Endothelial cell of umbilical vein (primary cell): Measurements from ENCODE around the gene COL5A1.

Experiments used
- CTCF ChIP-seq, 2 donors: IDR thresholded peaks; 1 replicate in 1 of 2; 2 replicates in 1 of 2; pipeline ENCODE4 v1.5.1; 2011; ENCODE audit warnings: low read length in 2 of 2, mild to moderate bottlenecking in 2 of 2, moderate library complexity in 2 of 2, control low read depth in 1 of 2, inconsistent platforms in 1 of 2, low read depth in 1 of 2; ENCODE audit not compliant: insufficient read depth in 1 of 2; ENCODE audit errors: extremely low read depth in 1 of 2
- EZH2 ChIP-seq: IDR thresholded peaks from 2 replicates; pipeline ENCODE4 v1.6.1; 2012; ENCODE audit warnings: borderline replicate concordance, low read depth, mild to moderate bottlenecking, moderate library complexity, low read length, inconsistent platforms; ENCODE audit not compliant: severe bottlenecking
- FOS ChIP-seq: IDR thresholded peaks from 2 replicates; pipeline ENCODE4 v1.6.1; 2011; ENCODE audit warnings: mild to moderate bottlenecking, low read length, moderate library complexity, borderline replicate concordance; ENCODE audit not compliant: insufficient read depth
- JUN ChIP-seq: IDR thresholded peaks from 2 replicates; pipeline ENCODE4 v1.6.1; 2011; ENCODE audit warnings: borderline replicate concordance, low read depth; ENCODE audit not compliant: insufficient read length, insufficient read depth
- MAX ChIP-seq: IDR thresholded peaks from 2 replicates; pipeline ENCODE4 v1.6.1; 2011; ENCODE audit not compliant: insufficient read depth, insufficient read length
- POLR2A ChIP-seq: IDR thresholded peaks from 2 replicates; pipeline ENCODE4 v1.6.1; 2012; ENCODE audit warnings: low read depth, mild to moderate bottlenecking, control low read depth, low read length
- POLR2AphosphoS5 ChIP-seq: IDR thresholded peaks from 2 replicates; pipeline ENCODE4 v1.6.1; 2012; ENCODE audit warnings: low read depth, mild to moderate bottlenecking, control low read depth, low read length, moderate library complexity; ENCODE audit not compliant: insufficient read depth

- TF ChIP-seq CTCF (IDR thresholded peaks at IDR 0.05; ENCODE audit: extremely low read depth in 1 of 2, insufficient read depth in 1 of 2, low read depth in 1 of 2, low read length in 2 of 2), result no peak
- no peak for TF ChIP-seq FOS
- TF ChIP-seq MAX, result no peak
- TF ChIP-seq POLR2A, result no peak
- no peak for TF ChIP-seq POLR2AphosphoS5
- no peak for TF ChIP-seq JUN
- no peak for TF ChIP-seq EZH2
Measured at GRCh38 chr9:134622896-134623257, 18.7 kb upstream of the COL5A1 start.
